Stomach (tissue), 9 donors: ENCODE results near the gene C9orf50. TPM values are rescaled to one million over a fixed set of nuclear protein-coding genes. Genes with fewer than 3 reads are reported as not detected.
"Not testable (repeated sequence)": the region's sequence is repeated elsewhere in the genome, so short reads cannot be mapped to it uniquely, and the experiment has no call there.

Experiments
- DNase-seq, 2 donors: peaks; one replicate each; pipeline versions ENCODE4 v3.0.0 to v3.0.0-alpha.2; 2013 to 2019
- H3K27ac ChIP-seq, 5 donors: fragments of 200-600 bp in 4 of 5; sonication (generic) in 4 of 5; one replicate each; pipeline ENCODE4 v1.5.1; 2013 to 2019; ENCODE audit warnings: mild to moderate bottlenecking in 1 of 5, moderate library complexity in 1 of 5
- H3K27me3 ChIP-seq, 3 donors: fragments of 200-600 bp; sonication (generic); one replicate each; pipeline ENCODE4 v1.5.1; 2017 to 2019; ENCODE audit warnings: mixed run types in 1 of 3
- H3K36me3 ChIP-seq, 4 donors: fragments of 200-600 bp; sonication (generic); 1 replicate in 3 of 4; 2 replicates in 1 of 4; pipeline ENCODE4 v1.5.1; 2016 to 2019
- H3K4me1 ChIP-seq, 4 donors: fragments of 200-600 bp; sonication (generic); one replicate each; pipeline ENCODE4 v1.5.1; 2016 to 2019
- H3K4me3 ChIP-seq, 4 donors: fragments of 200-600 bp; sonication (generic) in 3 of 4; one replicate each; pipeline ENCODE4 v1.5.1; 2016 to 2019; ENCODE audit warnings: mild to moderate bottlenecking in 1 of 4
- H3K9me3 ChIP-seq, 4 donors: fragments of 200-600 bp; sonication (generic); one replicate each; pipeline ENCODE4 v1.5.1; 2016 to 2019
- CTCF ChIP-seq, 7 experiments: fragments of 450-650 bp in 4 of 7; fragments of 200-600 bp in 3 of 7; sonication (generic) in 3 of 7; IDR thresholded peaks; one replicate each; pipeline ENCODE4 v1.5.1; 2016 to 2019; ENCODE audit warnings: antibody characterized with exemption in 7 of 7, control low read depth in 2 of 7, mild to moderate bottlenecking in 1 of 7
- EP300 ChIP-seq: sonication (generic); formaldehyde crosslinking; IDR thresholded peaks from one replicate; pipeline ENCODE4 v1.6.1; 2017; ENCODE audit warnings: antibody characterized with exemption
- POLR2A ChIP-seq, 4 donors: fragments of 450-650 bp; IDR thresholded peaks; one replicate each; pipeline ENCODE4 v1.6.1; 2016; ENCODE audit warnings: antibody characterized with exemption in 4 of 4, control low read depth in 2 of 4, mild to moderate bottlenecking in 1 of 4, moderate library complexity in 1 of 4
- POLR2AphosphoS5 ChIP-seq, 3 donors: sonication (generic); formaldehyde crosslinking; IDR thresholded peaks; one replicate each; pipeline ENCODE4 v1.6.1; 2016; ENCODE audit warnings: antibody characterized with exemption in 3 of 3
- WGBS, 5 donors: extraction: QIAGEN DNeasy Blood & Tissue Kit in 3 of 5; methylation state at CpG; one replicate each; pipeline versions ENCODE4 v1.1.5 to v1.1.7; 2013 to 2018; 5-methylcytosine and 5-hydroxymethylcytosine counted together
- intact Hi-C: fragments of 100-400 bp; cut with DNase I; formaldehyde crosslinking; loops from one replicate; pipeline ENCODE4 v1.15.1; 2023; ENCODE audit warnings: low total_unique reads
- polyA plus RNA-seq, 3 donors: library from polyadenylated mRNA; stranded (reverse); fragments of 200-250 nt; gene quantifications; one replicate each; pipeline ENCODE4 v1.2.3, GENCODE V29; 2013
- total RNA-seq, 5 donors: library from RNA; depleted of rRNA; stranded (reverse); fragments of >200 nt; gene quantifications; one replicate each; pipeline versions ENCODE4 v1.1.0 to v1.2.3, GENCODE V29; 2014 to 2016
- donor health status: healthy with polysubstance abuse.
- donor health status: Bipolar disorder and iron deficiency.
- donor health status: healthy.

The C9orf50 gene
- total and polyA plus RNA-seq, 8 donors = 0.13 TPM; not detected in 7

DNA sequence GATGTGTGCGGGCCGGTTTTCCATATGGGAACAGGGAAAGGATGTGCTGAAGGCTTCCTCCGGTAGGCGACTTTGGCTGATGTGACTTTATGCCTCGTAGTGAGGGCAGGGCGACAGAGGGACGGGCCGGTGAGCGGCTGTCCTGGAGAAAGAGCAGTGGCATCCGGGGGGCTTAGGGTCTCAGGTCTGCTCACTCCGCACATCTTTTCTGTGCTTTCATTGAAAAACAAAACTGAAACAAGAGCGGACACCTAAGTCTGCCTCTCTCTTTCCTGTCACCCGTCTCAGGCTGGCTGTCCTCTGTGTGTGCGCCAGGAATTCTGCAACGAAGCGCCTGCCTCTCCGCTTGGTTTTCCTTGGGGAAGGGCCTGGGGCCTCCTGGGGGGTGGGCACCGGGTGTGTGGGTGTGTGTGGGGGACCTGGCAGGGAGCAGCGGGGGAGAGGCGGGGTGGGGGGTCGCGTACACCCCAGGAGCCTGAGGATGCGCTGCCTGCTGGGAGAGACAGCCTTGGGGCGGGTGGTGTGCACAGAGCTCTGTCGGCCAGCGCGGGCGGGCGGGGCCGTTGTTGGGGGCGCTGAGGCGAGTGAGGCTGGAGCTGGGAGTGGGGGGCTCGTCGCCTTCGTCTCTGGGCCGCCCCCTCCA, 44.0 kb upstream of the C9orf50 start:
- Histone ChIP-seq H3K36me3 (no peaks in the 10 kb centered on the region), H3K4me1 (peaks cover 9 to 21% (median 19%) of the 10 kb centered on the region in 4 donors), H3K4me3 (peak overlapping the region; percentile 39 to 53 (median 43)), H3K27me3 (peaks cover 0 to 72% (median 33%) of the 10 kb centered on the region in 3 donors), H3K9me3 (no peaks in the 10 kb centered on the region), H3K27ac (peak overlapping the region in 2 of 5 donors; percentile 14 to 29)
- TF ChIP-seq EP300 = no peak
- no peak for TF ChIP-seq POLR2A (IDR thresholded peaks at IDR 0.05)
- TF ChIP-seq POLR2AphosphoS5 (IDR thresholded peaks at IDR 0.05) = no peak
- TF ChIP-seq CTCF (IDR thresholded peaks at IDR 0.05) = no peak
- intact Hi-C loops = no loop called here
- 8 to 20% (median 12%) methylated on average over 20 to 36 of the region's 36 CpGs for WGBS, 5 donors
- peak in 1 of 2 donors; percentile 49 for DNase-seq

DNA sequence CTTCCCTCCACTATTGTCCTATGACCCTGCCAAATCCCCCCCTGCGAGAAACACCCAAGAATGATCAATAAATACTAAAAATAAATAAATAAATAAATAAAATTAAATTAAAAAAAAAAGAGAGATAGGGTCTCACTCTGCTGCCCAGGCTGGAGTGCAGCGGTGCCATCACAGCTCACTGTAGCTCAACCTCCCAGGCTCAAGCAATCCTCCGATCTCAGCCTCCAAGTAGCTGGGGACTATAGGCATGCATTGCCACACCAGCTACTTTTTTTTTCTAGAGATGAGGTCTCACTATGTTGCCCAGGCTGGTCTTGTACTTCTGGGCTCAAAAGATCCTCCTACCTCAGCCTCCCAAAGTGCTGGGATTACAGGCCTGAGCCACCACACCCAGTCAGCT, 41.3 kb upstream of the C9orf50 start:
- DNase-seq, H3K27ac ChIP-seq, intact Hi-C loops, H3K9me3 ChIP-seq, H3K4me3 ChIP-seq, H3K36me3 ChIP-seq: not testable (repeated sequence)
- 56 to 72% (median 66%) methylated on average over 3 of the region's 3 CpGs for WGBS, 5 donors
- H3K4me1 ChIP-seq = peaks cover 9 to 21% (median 19%) of the 10 kb centered on the region in 4 donors
- H3K27me3 ChIP-seq = peaks cover 0 to 49% (median 27%) of the 10 kb centered on the region in 3 donors

GRCh38 chr9:129661029-129661428, 40.1 kb upstream of the C9orf50 start:
- Histone ChIP-seq H3K4me1 (peaks cover 5 to 10% (median 9%) of the 10 kb centered on the region in 4 donors), H3K27ac (no peak overlapping the region)
- intact Hi-C loops = no loop called here

GRCh38 chr9:129656795-129657390, 36.0 kb upstream of the C9orf50 start:
- TF ChIP-seq POLR2A (IDR thresholded peaks at IDR 0.05) (no peak), CTCF (IDR thresholded peaks at IDR 0.05) (no peak), EP300 (no peak), POLR2AphosphoS5 (IDR thresholded peaks at IDR 0.05) (no peak)

More at GRCh38 chr9:129661029-129661428, 40.1 kb upstream of the C9orf50 start:
- WGBS, 5 donors = 55 to 84% (median 79%) methylated on average over 2 of the region's 2 CpGs
- DNase-seq = no peak
- H3K36me3 ChIP-seq = no peaks in the 10 kb centered on the region
- TF ChIP-seq EP300 (no peak), POLR2AphosphoS5 (IDR thresholded peaks at IDR 0.05) (no peak), POLR2A (IDR thresholded peaks at IDR 0.05) (no peak)
- no peak overlapping the region for H3K4me3 ChIP-seq
- peaks cover 0 to 37% (median 15%) of the 10 kb centered on the region in 3 donors for H3K27me3 ChIP-seq
- no peaks in the 10 kb centered on the region for H3K9me3 ChIP-seq

DNA sequence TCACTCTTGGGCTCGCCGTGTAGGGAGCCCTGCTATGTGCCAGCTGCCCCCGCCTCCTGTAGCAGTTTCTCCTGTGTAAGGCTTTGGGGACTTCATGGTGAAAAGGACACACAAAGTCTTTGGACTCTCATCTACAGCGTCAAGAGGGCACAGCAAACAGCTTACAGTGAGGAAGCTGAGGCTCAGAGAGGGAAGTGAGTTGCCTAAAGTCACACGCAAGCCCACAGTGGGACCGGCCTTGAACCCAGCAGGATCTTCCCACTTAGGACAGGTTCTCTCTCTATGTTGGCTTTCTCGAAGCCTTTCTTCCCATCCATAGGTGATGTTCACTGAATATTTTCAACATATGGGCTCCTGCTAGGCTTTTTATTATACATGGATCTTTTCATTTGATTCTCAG, 34.8 kb upstream of the C9orf50 start:
- Histone ChIP-seq H3K36me3 (no peaks in the 10 kb centered on the region), H3K27ac (no peak overlapping the region), H3K4me1 (peaks cover 0 to 14% (median 8%) of the 10 kb centered on the region in 4 donors), H3K27me3 (peaks cover 0 to 8% (median 0%) of the 10 kb centered on the region in 3 donors), H3K4me3 (no peak overlapping the region), H3K9me3 (no peaks in the 10 kb centered on the region)
- intact Hi-C loops = loop anchor here (10.0 kb wide), 1 partner anchor 69 kb away; no protein-coding TSS in a partner anchor
- TF ChIP-seq CTCF (IDR thresholded peaks at IDR 0.05) = no peak
- no peak for TF ChIP-seq EP300
- WGBS, 5 donors = 74 to 93% (median 89%) methylated on average over 5 to 7 of the region's 7 CpGs
- DNase-seq = no peak

More at GRCh38 chr9:129656795-129657390, 36.0 kb upstream of the C9orf50 start:
- peaks cover 0 to 8% (median 0%) of the 10 kb centered on the region in 3 donors for H3K27me3 ChIP-seq
- H3K27ac ChIP-seq = no peak overlapping the region
- H3K4me1 ChIP-seq = peaks cover 0 to 14% (median 8%) of the 10 kb centered on the region in 4 donors
- no peak for DNase-seq
- intact Hi-C loops = loop anchor here (10.0 kb wide), 1 partner anchor 68 kb away; no protein-coding TSS in a partner anchor
- WGBS, 5 donors = 73 to 80% (median 78%) methylated on average over 11 to 12 of the region's 12 CpGs
- H3K9me3 ChIP-seq = no peaks in the 10 kb centered on the region
- H3K4me3 ChIP-seq = no peak overlapping the region
- no peaks in the 10 kb centered on the region for H3K36me3 ChIP-seq
